ENCODE results near the gene GALNTL6. TPM values are rescaled to one million over a fixed set of nuclear protein-coding genes. Genes with fewer than 3 reads are reported as not detected.
A peak's percentile ranks its signal among the peaks of the same experiment; 100 is the strongest.

Gene GALNTL6
- total and polyA plus RNA-seq, 2 experiments from 2014 or later, result not detected

- no peaks in the 10 kb centered on the region for H3K36me3 ChIP-seq
- H3K4me1 ChIP-seq (ENCODE audit: low read depth), result no peaks in the 10 kb centered on the region
- H3K4me3 ChIP-seq, result no peak overlapping the region
- H3K27ac ChIP-seq, result no peak overlapping the region
- H3K27me3 ChIP-seq, result no peaks in the 10 kb centered on the region
- no peak for TF ChIP-seq CTCF (IDR thresholded peaks at IDR 0.05; ENCODE audit: low read depth, low read length)
- no peaks in the 10 kb centered on the region for H3K9me3 ChIP-seq (ENCODE audit: low read depth)
- no peak for DNase-seq (ENCODE audit: low read depth in 1 of 2, low spot score in 1 of 2)
Observed at GRCh38 chr4:172177382-172177781, 364.2 kb downstream of the GALNTL6 start.

GRCh38 chr4:172188248-172188988 lies 375.2 kb downstream of the GALNTL6 start:
- no peak for DNase-seq (ENCODE audit: low read depth in 1 of 2, low spot score in 1 of 2)
- Histone ChIP-seq H3K9me3 (ENCODE audit: low read depth) (no peaks in the 10 kb centered on the region), H3K4me3 (no peak overlapping the region), H3K27ac (no peak overlapping the region), H3K36me3 (no peaks in the 10 kb centered on the region), H3K4me1 (ENCODE audit: low read depth) (no peaks in the 10 kb centered on the region), H3K27me3 (no peaks in the 10 kb centered on the region)
- TF ChIP-seq CTCF (IDR thresholded peaks at IDR 0.05; ENCODE audit: low read depth, low read length), result no peak

- Histone ChIP-seq H3K27me3 (no peaks in the 10 kb centered on the region), H3K4me3 (no peak overlapping the region), H3K36me3 (no peaks in the 10 kb centered on the region), H3K9me3 (ENCODE audit: low read depth) (no peaks in the 10 kb centered on the region), H3K4me1 (ENCODE audit: low read depth) (no peaks in the 10 kb centered on the region), H3K27ac (no peak overlapping the region)
- peak; percentile 48 for TF ChIP-seq CTCF (IDR thresholded peaks at IDR 0.05; ENCODE audit: low read depth, low read length)
- peak; percentile 22 to 32 for DNase-seq (ENCODE audit: low read depth in 1 of 2, low spot score in 1 of 2)
Observed at GRCh38 chr4:172202480-172203076, 389.4 kb downstream of the GALNTL6 start.

GRCh38 chr4:172207258-172207657 lies 394.1 kb downstream of the GALNTL6 start:
- no peak for DNase-seq (ENCODE audit: low read depth in 1 of 2, low spot score in 1 of 2)
- no peak overlapping the region for H3K4me3 ChIP-seq
- no peaks in the 10 kb centered on the region for H3K27me3 ChIP-seq
- no peak overlapping the region for H3K27ac ChIP-seq
- no peak for TF ChIP-seq CTCF (IDR thresholded peaks at IDR 0.05; ENCODE audit: low read depth, low read length)
- no peaks in the 10 kb centered on the region for H3K9me3 ChIP-seq (ENCODE audit: low read depth)
- no peaks in the 10 kb centered on the region for H3K4me1 ChIP-seq (ENCODE audit: low read depth)
- no peaks in the 10 kb centered on the region for H3K36me3 ChIP-seq

DNA sequence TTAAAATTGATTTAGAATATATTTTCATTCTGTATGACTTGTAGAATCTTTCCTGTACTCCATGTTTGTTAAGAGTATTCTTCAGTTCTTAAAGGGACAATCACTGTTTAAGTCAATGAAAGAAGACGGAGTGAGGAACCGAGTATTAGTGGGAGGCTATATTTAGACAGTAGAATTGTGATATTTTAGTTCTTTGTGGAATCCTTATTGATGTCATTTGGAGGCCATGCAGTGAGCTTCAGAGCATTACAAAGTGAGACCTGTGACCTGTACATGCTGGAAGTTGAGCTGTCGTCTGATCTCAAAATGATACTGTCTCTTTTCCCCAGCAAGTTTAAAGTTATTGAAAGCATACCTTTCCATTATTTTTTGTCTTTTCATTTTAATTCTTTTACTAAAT lies 394.7 kb downstream of the GALNTL6 start:
- no peaks in the 10 kb centered on the region for H3K36me3 ChIP-seq
- H3K27me3 ChIP-seq, result no peaks in the 10 kb centered on the region
- H3K27ac ChIP-seq, result no peak overlapping the region
- H3K9me3 ChIP-seq (ENCODE audit: low read depth), result no peaks in the 10 kb centered on the region
- no peaks in the 10 kb centered on the region for H3K4me1 ChIP-seq (ENCODE audit: low read depth)
- no peak overlapping the region for H3K4me3 ChIP-seq
- TF ChIP-seq CTCF (IDR thresholded peaks at IDR 0.05; ENCODE audit: low read depth, low read length), result no peak
- no peak for DNase-seq (ENCODE audit: low read depth in 1 of 2, low spot score in 1 of 2)

All from cardiac muscle cell (in vitro differentiated cells and primary cell).